Panc1 (cell line): Measurements from ENCODE around the gene PSTPIP1. TPM values are rescaled to one million over a fixed set of nuclear protein-coding genes. Genes with fewer than 3 reads are reported as not detected.

Experiments used
- ATAC-seq: fragments of 200-7000 bp; cut with Tn5 transposase; 2 replicates; pipeline ENCODE4 v1.9.1; 2020; ENCODE audit warnings: mild to moderate bottlenecking, moderate library complexity
- BruUV-seq: library from RNA; stranded (reverse); fragments of 400-500 nt; replicated peaks from 2 replicates; lab custom pipeline; 2021; lab: Mats Ljungman, UMichigan
- CTCF ChIA-PET: fragments of 300-600 bp; sonication (Branson Sonifier 250); formaldehyde crosslinking; loops from one replicate; lab custom pipeline; 2022; ENCODE audit warnings: antibody characterized with exemption; lab: Charles Lee
- POLR2A ChIA-PET: fragments of 300-600 bp; sonication (Branson Sonifier 250); formaldehyde crosslinking; loops from one replicate; lab custom pipeline; 2022; ENCODE audit warnings: antibody characterized with exemption; lab: Charles Lee
- DNase-seq: peaks from one replicate; pipeline ENCODE4 v3.0.0-alpha.2; 2010; ENCODE audit warnings: low read depth, low spot score
- H3K27ac ChIP-seq: 2 replicates; pipeline ENCODE4 v1.5.1; 2011; ENCODE audit warnings: mild to moderate bottlenecking, low read length, inconsistent platforms
- H3K27me3 ChIP-seq: fragments of 200-500 bp; sonication (Bioruptor generic); 2 replicates; pipeline ENCODE4 v1.6.0; 2014; ENCODE audit warnings: low read length, inconsistent platforms; ENCODE audit not compliant: control insufficient read depth, insufficient read depth
- H3K36me3 ChIP-seq: fragments of 200-500 bp; sonication (Bioruptor generic); 2 replicates; pipeline ENCODE4 v1.5.1; 2014; ENCODE audit warnings: inconsistent platforms, mild to moderate bottlenecking, low read length, moderate library complexity; ENCODE audit not compliant: control insufficient read depth, insufficient read depth
- H3K4me1 ChIP-seq: 2 replicates; pipeline ENCODE4 v1.5.1; 2011; ENCODE audit warnings: inconsistent platforms, mild to moderate bottlenecking, low read length, moderate library complexity; ENCODE audit not compliant: control insufficient read depth, insufficient read depth
- H3K4me3 ChIP-seq, 2 experiments: 2 replicates each; pipeline ENCODE4 v1.5.1; 2011 to 2012; ENCODE audit warnings: low read depth in 2 of 2, low read length in 2 of 2, mild to moderate bottlenecking in 2 of 2, inconsistent platforms in 1 of 2, moderate library complexity in 1 of 2
- H3K9me3 ChIP-seq: fragments of 200-500 bp; sonication (Bioruptor generic); 2 replicates; pipeline ENCODE4 v1.5.1; 2014; ENCODE audit warnings: low read depth, mild to moderate bottlenecking, inconsistent platforms, low read length, moderate library complexity; ENCODE audit not compliant: control insufficient read depth, insufficient read depth
- POLR2AphosphoS5 ChIP-seq: IDR thresholded peaks from 2 replicates; pipeline ENCODE4 v1.6.1; 2012; ENCODE audit warnings: mild to moderate bottlenecking, low read depth, low read length, moderate library complexity
- REST ChIP-seq, 2 experiments: IDR thresholded peaks; 2 replicates each; pipeline ENCODE4 v1.6.1; 2011 to 2012; ENCODE audit warnings: low read depth in 2 of 2, control low read depth in 1 of 2, low read length in 1 of 2, mild to moderate bottlenecking in 1 of 2, moderate library complexity in 1 of 2; ENCODE audit not compliant: insufficient read depth in 1 of 2
- SIN3A ChIP-seq: IDR thresholded peaks from 2 replicates; pipeline ENCODE4 v1.6.1; 2012; ENCODE audit warnings: low read depth, mild to moderate bottlenecking, low read length, moderate library complexity, borderline replicate concordance; ENCODE audit not compliant: insufficient read depth
- TCF7L2 ChIP-seq: IDR thresholded peaks from 2 replicates; pipeline ENCODE4 v1.6.1; 2011; ENCODE audit warnings: mild to moderate bottlenecking, low read depth, low read length, inconsistent platforms
- in situ Hi-C: cut with HindIII; loops from 2 replicates; pipeline ENCODE4 v1.10.0; 2016; ENCODE audit warnings: low sequenced_read_pairs, low pct_unique_long_range_greater_than_20kb
- intact Hi-C: fragments of 100-400 bp; cut with micrococcal nuclease; formaldehyde crosslinking; loops from one replicate; pipeline ENCODE4 v1.10.0; 2022; ENCODE audit not compliant: unreplicated experiment
- total RNA-seq: library from RNA; stranded (reverse); gene quantifications from one replicate; pipeline ENCODE4 v1.2.1, GENCODE V29; 2021; ENCODE audit not compliant: unreplicated experiment
- TF ChIP-seq, protein P1 (sequence below): fragments of 450-650 bp; IDR thresholded peaks from 2 replicates; pipeline ENCODE4 v1.5.1; 2017; ENCODE audit warnings: mild to moderate bottlenecking

Gene PSTPIP1
- total RNA-seq, 1 experiment from 2014 or later = 0.46 TPM

- ATAC-seq (no peak), DNase-seq (no peak)
- Histone ChIP-seq H3K9me3 (no peaks in the 10 kb centered on the region), H3K27me3 (no peaks in the 10 kb centered on the region), H3K36me3 (no peaks in the 10 kb centered on the region), H3K27ac (no peak overlapping the region), H3K4me1 (no peaks in the 10 kb centered on the region; the same call in none of the 2 replicates), H3K4me3 (no peak overlapping the region)
- ChIA-PET CTCF (no interaction called here), POLR2A (interaction anchor here (0.6 to 0.8 kb wide), 2 partner anchors 11 to 117 kb away, joined by 3 read pairs; no protein-coding TSS in a partner anchor)
- intact Hi-C loops = loop anchor here (5.0 kb wide), 1 partner anchor 516 kb away; no protein-coding TSS in a partner anchor
- no TSS peak for BruUV-seq
- in situ Hi-C loops = no loop called here
- TF ChIP-seq TCF7L2 (no peak), SIN3A (no peak), POLR2AphosphoS5 (no peak), REST (IDR thresholded peaks at IDR 0.05; ENCODE audit: insufficient read depth in 1 of 2, low read depth in 2 of 2, low read length in 1 of 2) (no peak)
- TF ChIP-seq, protein P1, sequence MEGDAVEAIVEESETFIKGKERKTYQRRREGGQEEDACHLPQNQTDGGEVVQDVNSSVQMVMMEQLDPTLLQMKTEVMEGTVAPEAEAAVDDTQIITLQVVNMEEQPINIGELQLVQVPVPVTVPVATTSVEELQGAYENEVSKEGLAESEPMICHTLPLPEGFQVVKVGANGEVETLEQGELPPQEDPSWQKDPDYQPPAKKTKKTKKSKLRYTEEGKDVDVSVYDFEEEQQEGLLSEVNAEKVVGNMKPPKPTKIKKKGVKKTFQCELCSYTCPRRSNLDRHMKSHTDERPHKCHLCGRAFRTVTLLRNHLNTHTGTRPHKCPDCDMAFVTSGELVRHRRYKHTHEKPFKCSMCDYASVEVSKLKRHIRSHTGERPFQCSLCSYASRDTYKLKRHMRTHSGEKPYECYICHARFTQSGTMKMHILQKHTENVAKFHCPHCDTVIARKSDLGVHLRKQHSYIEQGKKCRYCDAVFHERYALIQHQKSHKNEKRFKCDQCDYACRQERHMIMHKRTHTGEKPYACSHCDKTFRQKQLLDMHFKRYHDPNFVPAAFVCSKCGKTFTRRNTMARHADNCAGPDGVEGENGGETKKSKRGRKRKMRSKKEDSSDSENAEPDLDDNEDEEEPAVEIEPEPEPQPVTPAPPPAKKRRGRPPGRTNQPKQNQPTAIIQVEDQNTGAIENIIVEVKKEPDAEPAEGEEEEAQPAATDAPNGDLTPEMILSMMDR = no peak
Measured at GRCh38 chr15:77026501-77027110, 31.7 kb downstream of the PSTPIP1 start.

GRCh38 chr15:77027111-77027696 lies 32.3 kb downstream of the PSTPIP1 start:
- Histone ChIP-seq H3K9me3 (no peaks in the 10 kb centered on the region), H3K27me3 (no peaks in the 10 kb centered on the region), H3K4me3 (no peak overlapping the region), H3K27ac (no peak overlapping the region), H3K4me1 (no peaks in the 10 kb centered on the region; the same call in none of the 2 replicates), H3K36me3 (no peaks in the 10 kb centered on the region)
- in situ Hi-C loops (no loop called here), intact Hi-C loops (loop anchor here (5.0 kb wide), 1 partner anchor 515 kb away; no protein-coding TSS in a partner anchor)
- no TSS peak for BruUV-seq
- DNase-seq (no peak), ATAC-seq (no peak)
- TF ChIP-seq REST (IDR thresholded peaks at IDR 0.05; ENCODE audit: insufficient read depth in 1 of 2, low read depth in 2 of 2, low read length in 1 of 2) (no peak), TCF7L2 (no peak), POLR2AphosphoS5 (no peak), SIN3A (no peak)
- TF ChIP-seq, protein P1 = no peak
- ChIA-PET POLR2A (no interaction called here), CTCF (no interaction called here)
